T-helper 22 cell (primary cell): Measurements from ENCODE around the gene MAP2.
"Not testable (repeated sequence)": the region's sequence is repeated elsewhere in the genome, so short reads cannot be mapped to it uniquely, and the experiment has no call there.

Source experiments
- DNase-seq: peaks from one replicate; pipeline ENCODE4 v3.0.0-alpha.2; 2020; ENCODE audit warnings: low read depth

MAP2 gene

DNA sequence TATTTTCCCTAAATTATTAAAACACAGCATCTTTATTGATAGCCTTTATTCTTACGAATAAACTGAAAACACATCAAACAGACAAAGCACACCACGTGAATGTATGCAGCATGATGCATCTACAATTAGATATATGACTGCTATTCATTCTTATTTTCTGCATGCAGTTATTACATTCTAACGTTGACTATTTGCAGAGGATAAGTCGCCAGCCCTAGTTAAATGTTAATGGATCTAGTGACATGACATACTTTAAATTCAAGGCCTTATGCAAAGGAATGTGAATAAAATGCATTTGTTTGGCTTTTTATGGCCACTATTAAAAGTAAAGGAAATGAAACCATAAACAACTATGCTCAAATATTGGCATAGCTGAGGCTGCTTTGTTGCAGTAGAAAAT, 172.4 kb downstream of the MAP2 start:
- no peak for DNase-seq

DNA sequence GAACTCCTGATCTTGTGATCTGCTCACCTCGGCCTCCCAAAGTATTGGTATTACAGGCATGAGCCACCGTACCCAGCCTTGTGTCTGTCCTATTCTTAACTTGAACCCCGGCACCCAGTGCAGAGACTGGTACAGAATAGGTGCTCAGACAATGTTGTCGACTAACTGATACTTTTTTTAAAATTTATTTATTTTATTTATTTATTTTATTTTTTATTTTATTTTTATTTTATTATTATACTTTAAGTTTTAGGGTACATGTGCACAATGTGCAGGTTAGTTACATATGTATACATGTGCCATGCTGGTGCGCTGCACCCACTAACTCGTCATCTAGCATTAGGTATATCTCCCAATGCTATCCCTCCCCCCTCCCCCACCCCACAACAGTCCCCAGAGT, 174.4 kb downstream of the MAP2 start:
- DNase-seq: not testable (repeated sequence)

DNA sequence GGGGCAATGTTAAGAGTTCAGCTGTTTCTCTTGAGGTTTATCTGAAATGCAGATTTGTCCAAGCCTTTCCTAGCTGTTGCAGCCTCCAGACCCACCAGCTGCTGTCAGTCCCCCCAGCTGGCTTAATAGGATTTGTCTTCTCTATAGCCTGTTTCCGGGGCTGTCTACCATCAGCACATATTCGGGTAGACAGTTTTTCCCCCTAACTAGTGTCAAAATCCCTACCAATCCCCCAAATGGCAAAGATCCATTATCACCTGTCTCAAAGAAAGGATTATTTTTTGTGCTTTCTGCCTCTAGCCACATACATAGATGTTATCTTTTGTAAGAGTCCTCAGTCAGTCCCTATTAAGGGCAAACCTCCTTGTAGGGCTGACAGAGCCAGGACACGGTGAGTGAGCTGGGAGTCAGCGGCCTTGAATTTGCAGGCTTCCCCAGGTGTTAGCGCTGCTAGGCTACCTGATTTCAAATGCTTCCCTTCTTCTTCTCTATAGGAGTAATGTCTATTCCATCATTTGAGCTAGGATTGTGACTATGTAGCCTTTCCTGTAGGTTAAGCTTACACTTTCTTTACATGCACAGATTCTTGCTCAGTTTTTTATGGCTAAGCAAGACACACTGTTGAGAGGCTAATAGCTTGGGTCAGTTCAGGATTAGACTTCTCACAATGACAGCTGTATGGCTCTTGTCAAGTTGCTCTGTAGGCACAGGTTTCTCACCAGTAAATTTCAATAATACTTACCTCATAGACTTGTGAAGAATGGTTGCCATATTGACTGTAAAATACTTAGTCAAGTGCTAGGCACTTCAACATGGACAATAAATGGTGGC, 176.7 kb downstream of the MAP2 start:
- no peak for DNase-seq

DNA sequence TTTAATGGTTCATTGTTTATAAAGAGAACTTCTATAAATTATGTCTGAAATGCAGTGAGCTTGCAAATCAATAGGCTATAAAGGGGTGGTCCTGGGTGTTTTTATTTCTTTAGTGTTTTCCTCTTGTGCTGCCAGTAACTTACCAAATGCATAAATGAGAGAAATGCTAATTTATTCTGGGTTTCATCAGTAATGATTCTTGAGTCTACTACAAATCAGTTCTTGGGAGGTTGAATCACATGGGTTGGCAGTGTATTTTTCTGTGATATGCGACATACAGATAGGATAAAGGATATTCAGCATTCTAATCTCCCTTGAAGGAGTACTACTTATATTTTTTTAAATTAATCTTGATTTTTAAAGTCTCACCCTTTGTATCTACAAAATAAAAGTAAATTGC, 177.7 kb downstream of the MAP2 start:
- DNase-seq: no peak

DNA sequence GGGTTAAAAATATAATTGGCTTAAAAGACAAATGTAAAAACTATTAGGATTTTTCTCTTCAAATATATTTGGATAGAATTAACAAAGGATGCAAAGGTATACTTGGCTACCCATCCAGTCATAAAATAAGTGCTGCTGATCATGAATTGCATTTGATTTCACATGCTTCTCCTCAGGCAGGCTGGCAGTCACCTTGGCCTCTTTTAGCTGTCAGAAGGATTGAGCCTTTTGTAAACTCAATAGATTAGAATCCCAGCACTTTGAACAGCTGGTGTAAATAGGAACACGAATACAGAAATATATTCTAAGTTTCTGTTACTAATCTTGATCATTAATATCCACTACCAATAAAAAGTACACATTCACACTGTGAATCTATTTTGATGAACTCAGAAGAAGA, 178.4 kb downstream of the MAP2 start:
- no peak for DNase-seq

DNA sequence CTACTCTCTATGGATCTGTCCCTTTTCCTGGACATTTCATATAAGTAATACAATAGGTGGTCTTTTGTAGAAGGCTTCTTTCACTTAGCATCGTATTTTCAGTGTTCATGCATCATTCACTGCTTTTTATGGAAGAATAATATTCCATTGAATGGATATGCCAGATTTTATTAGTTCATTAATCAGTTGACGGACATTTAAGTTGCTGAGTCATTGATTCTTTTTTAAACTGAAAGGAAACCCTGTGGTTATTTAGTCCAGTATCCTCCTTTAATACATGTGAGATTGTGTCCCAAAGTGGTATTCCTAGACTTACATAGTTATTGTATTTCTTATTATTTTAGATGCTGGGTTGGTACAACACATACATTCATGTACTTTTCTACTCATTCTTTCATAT, 185.7 kb downstream of the MAP2 start:
- DNase-seq: no peak

DNA sequence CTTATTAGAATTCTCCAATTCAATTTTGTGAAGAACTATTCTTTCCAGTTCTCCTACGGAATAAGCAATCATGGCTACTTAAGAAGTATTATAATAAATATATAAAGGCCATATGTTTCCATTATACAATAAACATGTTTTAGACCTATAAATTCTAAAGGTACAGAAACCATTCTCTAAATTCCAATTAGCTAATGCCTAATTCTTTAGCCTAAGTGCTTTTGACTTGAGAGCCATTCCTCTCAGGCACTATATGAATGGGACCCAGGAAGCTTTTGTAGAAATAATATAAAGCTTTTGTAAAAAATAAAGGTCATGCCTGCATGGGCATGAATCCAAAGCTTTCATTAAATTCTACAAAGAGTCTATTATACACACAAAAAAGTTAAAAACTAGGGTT, 186.8 kb downstream of the MAP2 start:
- no peak for DNase-seq

DNA sequence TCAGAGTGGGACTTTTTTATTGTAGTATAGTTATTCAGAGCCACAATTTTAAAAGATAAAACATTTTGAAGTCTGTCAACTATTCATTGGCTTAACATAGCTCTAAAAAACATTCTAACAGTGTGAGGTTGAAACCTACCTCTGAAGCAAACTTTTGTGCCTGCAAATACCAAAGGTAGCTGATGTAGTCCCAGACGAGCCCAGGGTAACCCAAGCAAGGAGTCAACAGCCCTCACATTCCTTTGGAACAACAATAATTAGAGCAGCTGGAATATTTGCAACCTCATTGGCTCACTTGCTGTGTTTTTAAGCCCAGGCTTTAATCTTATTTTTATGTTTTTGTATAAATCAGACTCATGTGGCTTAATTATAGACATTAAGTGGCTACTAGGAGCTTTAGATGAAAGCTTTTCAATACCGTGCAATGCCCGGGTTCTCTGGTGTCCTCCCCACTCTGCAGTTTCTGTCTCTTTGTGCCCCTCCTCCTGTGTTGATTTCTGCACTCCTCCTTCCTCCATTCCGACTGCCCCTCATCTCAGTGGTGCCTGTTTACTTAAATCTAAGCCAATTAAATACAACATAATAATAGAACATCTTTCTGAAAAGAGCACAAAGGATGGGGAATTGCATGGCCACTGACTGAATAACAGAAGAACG, 189.9 kb downstream of the MAP2 start:
- DNase-seq: no peak

DNA sequence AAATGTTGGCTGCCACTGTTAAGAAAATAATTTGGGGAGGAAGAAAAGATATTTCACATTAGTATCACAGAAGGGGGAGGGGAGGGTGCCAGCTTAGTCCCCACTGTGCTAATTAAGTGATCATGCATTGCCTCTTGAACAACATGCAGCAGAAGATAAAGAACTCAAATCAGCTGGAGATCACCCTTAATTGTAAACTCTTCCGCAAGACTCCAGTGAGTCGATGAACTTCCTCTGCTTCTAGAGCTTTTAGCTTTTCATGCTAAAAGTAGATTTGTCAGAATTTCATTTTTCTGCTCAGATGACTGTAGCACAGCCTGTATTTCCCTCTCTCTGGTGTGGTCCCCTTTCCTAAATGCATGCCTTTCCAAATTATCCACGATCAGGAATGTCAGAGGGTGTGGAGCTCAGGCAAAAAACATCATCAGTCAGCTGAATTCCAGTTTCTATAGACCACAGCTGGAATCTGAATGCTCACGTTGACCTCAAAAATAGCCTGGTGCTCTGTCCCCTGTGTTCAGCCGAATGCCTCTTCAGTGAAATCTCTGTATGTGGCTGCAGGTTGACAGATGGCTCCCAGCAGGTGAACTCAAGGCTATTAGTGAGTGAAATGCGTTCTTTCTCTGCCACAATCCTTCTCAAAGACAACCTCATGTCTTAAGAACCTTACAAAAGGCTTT, 191.0 kb downstream of the MAP2 start:
- DNase-seq: no peak

DNA sequence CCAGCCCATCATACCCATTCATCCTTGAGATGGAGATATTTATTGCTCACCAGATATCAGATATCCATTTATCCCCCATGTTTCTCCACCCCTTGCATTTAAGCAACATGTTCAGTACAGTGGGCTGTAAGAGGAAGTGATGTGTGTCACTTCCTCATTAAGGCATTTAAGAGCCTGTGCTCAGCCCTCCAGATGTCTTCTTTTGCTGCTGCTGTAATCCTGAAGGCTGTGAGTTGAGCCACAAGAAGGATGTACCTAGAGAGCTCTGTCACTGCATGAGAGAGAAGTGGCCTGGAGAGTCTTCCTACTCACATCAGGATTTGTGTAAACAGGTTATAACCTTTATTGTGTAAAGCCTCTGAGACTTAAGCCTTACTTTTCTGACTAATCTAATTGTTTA, 195.9 kb downstream of the MAP2 start:
- DNase-seq: no peak

DNA sequence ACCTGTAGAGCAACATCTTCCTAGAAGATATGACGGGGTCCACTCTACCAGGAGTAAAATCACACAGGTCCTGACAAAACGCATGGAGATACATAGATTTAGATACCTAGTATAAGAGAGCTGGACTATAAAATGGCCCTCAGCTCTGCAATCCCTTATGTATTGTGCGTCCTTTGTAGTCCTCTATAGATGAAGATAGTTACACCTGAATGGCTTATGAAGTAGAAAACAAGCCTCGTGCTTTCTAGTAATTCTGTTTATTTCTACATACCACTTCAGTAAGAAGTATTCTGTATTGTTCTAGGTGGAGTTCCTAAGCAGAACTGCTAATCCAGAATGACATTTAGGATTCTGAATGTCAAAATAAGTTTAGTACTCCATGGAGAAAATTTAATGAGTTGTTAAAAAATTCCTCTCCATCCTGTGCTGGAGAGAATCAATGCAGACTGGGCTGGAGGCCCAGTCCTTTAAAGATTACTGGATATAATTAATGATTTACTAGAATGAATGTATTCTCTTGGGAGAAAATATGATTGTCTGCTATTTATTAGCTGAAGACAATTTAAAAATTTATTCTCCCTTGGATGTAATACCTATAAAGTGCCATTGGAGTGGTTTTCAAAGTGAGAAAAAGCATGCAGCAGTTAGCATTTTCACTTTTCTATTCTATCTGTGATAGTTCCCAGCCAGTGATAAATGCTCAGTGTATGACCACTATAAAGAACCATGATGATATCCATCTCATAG, 200.5 kb downstream of the MAP2 start:
- no peak for DNase-seq

DNA sequence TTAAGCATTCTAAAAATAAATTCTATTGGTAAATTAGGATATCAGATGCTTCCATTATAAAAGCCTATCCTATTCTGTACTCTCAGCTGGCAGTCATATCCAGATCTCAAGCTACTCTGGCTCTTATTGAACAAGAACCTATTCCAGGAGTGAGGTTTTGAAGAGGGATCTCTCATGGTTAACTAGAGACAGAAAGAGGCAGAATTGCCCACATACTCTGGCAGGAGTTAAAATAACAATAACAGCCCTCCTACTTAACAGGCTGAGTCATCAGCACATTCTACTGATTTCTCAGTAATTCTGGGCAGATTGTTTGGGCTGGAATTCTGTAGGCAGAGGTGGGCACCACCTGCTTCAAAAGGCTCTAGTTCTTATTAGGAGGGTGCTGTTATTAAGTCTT, 205.8 kb downstream of the MAP2 start:
- no peak for DNase-seq

DNA sequence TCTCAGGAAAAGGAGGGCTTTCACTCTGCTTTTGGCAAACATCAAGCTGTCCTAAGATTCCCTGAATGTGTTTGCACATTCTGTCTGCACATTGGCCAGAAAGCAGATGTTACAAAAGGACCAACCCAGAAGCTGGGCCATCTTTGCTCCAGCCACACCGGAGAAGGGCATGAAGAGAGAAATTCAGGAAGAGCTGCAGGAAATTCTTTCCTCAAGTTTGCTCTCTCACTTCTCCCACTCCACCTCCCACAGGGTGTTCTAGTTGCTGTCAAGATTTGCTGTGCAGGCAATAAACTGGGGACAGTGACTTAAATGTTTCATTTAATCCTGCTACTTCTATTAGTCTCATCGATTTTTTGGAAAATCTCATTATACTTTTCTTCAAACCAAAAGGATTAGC, 210.1 kb downstream of the MAP2 start:
- no peak for DNase-seq

DNA sequence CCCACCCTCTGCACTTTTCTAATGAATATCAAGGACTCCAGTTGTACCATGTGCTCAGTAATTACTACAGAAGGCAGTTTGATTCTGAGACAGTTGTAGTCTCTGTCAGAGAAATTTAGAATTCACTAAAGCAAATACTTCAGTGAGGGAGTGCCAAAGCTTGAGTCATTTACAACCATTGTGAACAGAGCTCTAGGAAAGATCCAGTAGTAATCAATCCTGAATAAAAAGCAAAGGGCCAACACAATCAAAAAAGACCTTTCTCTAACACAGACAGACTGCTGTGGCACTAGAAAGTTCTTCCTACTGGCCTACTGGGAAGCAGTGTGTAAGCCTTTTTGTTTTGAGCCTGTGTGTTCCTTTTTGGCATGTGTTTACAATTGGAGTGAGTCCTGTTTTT, 212.2 kb downstream of the MAP2 start:
- no peak for DNase-seq

DNA sequence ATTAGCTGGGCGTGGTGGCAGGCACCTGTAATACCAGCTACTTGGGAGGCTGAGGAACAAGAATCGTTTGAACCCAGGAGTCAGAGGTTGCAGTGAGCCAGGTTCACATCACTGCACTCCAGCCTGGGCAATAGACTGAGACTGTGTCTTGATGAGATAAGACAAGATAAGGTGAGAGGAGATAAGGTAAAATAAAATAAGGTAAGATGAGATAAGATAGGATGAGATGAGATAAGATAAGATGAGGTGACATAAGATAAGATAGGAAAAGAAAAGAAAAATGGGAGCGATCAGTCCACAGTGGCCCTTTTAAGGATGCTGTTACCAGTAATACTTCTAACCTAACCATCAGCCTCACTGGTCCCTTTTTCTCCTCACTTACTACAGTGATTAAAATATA, 213.4 kb downstream of the MAP2 start:
- no peak for DNase-seq

DNA sequence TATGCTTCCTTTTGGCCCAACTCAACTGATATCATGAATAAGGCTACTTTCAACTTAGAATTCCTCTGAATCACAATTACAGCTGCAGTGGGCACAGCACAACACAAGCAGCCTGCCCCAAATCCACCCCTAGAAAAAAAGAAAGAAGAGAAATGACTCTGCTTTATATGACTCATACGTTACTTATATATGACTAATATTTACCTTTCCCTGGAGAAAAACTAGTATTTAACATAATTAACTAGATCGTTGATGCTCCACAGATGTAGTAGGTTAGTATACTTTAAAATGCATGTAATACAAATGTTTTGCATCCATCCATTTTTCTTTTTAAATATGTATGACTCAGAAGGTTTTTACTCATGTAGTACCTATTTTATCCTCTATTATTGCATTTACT, 214.5 kb downstream of the MAP2 start:
- no peak for DNase-seq

DNA sequence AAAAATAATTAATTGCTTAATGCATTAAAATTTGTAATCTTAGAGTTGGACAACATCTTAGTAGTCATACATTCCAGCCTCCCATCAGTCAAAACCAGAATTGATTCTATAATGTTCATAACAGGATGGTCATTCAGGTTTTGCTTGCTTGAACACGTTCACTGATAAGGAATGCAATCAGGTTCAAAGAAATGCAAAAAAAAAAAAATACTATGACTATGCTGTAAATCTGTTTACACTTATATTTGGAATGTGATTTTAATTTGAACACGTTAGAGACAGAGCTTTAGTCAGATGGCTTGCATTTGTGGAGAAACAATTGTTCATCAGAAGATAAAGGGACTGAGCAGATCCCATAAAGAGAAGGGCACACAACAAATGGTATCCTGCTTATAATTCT, 216.5 kb downstream of the MAP2 start:
- DNase-seq: no peak

DNA sequence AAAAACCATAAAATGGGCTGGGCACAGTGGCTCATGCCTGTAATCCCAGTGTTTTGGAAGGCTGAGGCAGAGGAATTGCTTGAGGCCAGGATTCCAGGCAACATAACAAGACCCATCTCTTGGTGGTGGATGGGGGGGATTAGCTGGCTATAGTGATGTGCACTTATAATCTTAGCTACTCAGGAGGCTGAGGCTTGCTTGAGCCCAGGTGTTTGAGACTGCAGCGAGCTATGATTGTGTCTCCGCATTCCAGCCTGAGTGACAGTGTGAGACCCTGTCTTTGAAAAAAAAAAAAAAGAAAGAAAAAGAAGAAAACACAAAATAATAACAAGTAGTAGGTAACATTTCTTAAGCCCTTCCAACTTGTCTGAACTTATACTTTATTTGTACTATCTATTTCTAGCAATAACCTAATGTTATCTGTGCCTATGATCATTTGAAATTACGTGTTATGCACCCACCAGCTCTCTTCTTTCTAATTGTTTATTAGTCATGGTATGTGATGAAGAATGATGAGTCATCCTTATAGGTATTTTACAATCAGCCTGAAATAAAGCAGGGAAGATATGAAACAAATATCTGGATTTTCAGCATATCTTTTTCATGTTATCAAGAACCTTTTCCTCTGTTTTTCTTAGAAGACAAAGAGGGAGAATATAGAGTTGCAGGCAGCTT, 218.4 kb downstream of the MAP2 start:
- no peak for DNase-seq

DNA sequence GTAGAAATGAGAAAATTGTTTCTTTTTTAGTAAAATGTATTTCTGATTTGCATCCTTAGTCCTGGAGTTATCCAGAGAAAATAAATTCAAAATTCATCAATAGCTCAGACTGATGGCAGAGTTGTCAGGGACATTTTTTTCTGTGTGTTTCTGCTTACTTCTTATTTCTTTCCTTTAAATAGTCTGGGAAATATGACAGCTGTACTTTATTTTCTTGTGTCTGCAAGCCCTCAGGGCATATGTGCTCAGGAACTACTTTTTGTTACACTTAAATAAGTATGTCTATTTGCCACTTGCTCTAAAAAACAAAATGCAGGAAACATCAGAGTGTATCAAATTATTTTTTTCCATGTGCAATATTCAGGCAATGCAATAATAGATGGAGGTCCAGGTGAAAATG, 221.0 kb downstream of the MAP2 start:
- DNase-seq: no peak

DNA sequence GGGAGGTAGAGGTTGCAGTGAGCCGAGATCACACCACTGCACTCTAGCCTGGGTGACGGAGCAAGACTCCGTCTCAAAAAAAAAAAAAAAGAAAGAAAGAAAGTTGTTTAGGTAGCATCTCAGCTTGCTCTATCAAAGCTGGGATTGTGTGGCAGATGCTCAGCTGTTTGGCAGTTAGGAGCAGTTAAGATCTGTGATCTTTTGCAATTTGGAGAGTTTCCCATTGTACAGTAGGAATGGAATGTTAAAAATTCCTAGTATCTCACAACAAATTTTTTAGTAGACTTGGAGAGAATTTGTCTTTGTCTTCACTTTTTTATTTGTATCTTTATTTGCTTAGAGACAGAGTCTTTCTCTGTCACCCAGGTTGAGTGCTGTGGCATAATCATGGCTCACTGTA, 224.9 kb downstream of the MAP2 start:
- no peak for DNase-seq

DNA sequence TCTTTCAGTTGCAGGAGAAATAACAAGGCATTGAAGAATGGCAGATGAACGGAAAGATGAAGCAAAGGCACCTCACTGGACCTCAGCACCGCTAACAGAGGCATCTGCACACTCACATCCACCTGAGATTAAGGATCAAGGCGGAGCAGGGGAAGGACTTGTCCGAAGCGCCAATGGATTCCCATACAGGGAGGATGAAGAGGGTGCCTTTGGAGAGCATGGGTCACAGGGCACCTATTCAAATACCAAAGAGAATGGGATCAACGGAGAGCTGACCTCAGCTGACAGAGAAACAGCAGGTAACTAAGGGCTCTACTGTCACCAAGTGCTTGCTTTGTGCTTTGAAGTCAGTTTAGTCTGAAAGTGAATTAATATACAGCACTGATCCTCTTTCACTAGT, 229.3 kb downstream of the MAP2 start:
- DNase-seq: no peak

DNA sequence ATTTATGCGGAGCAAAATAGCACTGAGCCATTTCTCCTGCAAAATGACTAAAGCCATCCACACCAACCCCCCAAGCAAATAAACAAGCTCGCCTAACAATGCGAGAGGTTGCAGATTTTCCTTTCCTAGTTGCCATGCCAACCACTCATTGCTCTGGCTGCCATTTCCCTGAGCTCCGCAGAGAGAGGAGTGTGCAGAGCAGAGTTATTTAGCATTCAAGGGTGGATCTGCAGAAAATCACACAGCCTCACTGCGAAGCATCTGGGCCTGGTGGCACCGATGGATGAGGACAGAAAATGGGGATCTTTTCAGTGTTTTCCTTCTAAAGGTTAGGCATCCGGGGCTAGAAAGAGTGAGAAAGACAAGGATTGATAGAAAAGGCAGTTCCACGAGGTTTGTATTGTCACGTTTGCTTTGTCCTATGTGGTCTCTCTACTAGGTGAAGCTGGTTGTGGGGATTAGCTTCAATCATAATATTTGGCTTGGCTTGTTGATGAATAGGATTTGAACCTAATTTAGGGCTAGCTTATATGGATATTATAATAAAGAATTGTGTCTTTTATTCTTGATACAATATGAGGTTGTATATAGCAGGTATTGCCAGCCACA, 237.5 kb downstream of the MAP2 start:
- no peak for DNase-seq
